HG03575 (cell line): ENCODE data around the gene DLD.
"Not testable (repeated sequence)": the region's sequence is repeated elsewhere in the genome, so short reads cannot be mapped to it uniquely, and the experiment has no call there.

Experiments
- ATAC-seq: cut with Tn5 transposase; IDR thresholded peaks from one replicate; pipeline ENCODE4 v1.9.1; 2021; ENCODE audit not compliant: unreplicated experiment, insufficient number of reproducible peaks, low FRiP score; ENCODE audit errors: extremely low read depth

The DLD gene

GRCh38 chr7:107870427-107871000, 20.5 kb upstream of the DLD start:
- no peak for ATAC-seq

DNA sequence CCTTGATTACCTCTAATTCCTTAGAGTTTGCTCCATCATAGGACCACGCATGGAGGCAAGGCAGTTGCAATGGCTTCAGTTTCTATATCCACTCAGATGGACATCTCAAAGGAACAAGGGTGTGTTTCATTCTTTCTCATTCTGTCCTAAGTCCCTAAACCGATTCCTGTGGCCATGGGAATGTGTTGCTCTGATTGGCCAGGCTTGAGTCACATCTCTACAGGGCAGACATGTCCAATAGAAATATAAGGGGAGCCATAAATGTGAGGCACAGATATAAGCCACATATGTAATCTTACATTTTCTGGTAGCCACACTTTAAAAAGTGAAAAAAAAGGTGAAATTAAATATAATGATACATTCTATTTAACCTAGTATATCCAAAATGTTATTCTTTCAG, 16.9 kb upstream of the DLD start:
- ATAC-seq: no peak

DNA sequence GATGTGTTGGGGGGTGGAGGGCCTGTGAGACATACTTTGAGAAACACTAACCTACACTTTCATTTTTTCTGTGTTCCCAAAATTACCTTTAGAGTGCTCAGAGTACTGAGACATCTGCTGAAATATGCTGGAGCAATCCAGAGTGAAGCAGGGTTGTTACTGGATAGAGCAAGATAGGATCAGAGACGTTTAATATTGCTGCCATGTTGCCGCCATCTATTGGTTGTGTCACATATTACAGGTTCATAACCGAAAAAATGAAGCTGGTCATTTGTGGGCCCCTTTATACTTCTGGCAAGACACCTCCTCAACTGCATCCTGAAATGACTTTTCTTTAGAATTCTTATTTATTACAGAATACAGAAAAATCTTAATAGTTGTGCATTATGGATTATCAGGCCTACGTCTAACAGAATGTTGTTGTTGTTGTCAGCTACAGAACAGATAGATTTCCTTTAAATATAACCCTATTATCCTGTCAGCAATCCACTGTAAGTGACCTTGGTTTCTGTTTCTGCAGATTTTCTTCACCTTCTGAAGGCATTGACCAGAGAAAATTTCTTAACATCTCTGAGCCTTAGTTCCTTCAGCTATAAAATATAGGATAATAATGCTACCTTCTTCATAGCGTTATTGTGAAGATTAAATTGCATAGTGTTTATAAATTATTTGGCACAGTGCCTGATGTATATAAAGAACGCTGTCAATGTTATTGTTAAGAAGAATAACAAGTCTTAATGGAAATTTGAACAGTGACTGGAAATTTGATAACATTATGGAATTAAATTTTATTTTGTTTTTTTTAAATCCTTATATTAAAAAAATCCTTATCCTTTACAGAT, 16.2 kb upstream of the DLD start:
- no peak for ATAC-seq

DNA sequence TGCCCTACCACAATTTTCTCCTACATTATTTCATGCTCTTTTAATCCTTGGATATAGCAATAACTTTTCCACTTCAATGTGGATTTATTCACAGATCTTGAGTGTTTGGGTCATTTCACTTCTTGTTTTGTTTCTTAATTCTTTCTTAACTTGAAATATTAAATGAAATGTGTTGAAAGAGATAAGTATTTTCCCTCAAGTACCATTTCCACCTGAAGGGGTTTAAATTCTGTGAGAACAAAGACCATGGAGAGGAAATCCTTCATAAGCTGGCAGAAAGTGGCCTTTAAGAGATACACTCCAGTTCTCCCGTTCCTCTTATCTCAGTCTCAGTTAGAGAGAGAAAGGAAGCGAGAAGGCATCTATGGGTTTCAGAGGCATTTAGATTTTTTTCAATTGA, 14.1 kb upstream of the DLD start:
- no peak for ATAC-seq

DNA sequence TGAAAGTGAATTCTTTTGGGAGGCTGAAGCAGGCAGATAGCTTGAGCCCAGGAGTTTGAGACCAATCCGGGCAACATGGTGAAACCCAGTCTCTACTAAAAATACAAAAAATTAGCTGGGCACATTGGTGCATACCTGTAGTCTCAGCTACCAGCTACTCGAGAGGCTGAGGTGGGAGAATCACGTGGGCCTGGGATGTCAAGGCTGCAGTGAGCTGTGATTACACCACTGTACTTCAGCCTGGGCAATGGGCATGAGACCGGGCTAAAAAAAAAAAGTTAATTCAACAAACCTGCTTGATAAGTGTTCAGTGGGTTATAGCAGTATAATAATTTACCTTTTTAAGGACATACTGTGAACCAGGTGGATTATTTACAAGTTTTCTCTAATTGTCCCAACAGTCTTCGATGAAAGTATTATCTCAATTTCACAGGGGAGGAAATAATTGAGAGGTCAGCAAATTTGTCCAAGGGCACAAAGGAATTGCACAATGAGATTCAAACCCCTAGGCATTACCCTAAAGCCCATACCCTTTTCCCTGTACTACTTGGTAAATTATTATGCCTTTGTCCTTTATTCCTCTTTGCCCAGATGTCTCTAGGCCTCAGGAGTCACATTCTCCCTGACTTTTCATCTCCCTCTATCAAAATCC, 13.1 kb upstream of the DLD start:
- ATAC-seq: no peak

- ATAC-seq: no peak
Observed at GRCh38 chr7:107878636-107879035, 12.3 kb upstream of the DLD start.

- no peak for ATAC-seq
Observed at GRCh38 chr7:107879400-107880035, 11.5 kb upstream of the DLD start.

- ATAC-seq: no peak
Observed at GRCh38 chr7:107882766-107883165, 8.2 kb upstream of the DLD start.

DNA sequence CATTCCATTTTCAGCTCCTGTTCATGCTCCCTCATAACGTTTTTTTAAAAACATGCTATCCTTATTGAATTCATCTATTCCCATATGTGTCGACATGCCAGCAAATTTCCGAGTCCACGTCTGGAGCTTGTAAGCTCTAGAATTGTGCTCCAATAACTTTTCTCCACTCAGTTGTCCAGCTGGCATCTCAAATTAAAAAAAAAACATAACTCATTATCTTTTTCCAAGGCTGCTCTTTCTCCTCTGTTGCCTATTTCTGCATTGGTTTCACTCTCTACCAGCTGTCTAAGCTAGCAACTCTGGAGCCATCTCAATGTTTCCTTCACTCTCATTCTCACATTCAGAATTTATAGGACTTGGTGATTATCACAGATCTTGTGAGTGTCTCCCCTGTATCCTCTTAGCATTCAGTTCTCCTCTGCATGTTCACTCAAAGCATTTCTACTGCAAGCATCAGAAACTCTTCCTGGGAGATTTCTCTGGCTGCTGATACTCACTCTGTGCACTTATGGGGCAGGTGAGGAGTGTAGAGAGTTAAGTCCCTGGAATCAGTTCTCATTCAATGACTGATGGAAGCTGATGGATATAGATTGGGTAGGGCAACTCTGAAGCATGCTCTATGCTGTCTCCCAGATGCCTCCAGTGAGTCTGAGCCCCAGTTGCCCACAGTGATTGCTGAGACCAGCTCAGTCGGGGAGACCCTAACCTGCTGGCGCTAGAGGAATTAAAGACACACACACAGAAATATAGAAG, 6.7 kb upstream of the DLD start:
- ATAC-seq: no peak

DNA sequence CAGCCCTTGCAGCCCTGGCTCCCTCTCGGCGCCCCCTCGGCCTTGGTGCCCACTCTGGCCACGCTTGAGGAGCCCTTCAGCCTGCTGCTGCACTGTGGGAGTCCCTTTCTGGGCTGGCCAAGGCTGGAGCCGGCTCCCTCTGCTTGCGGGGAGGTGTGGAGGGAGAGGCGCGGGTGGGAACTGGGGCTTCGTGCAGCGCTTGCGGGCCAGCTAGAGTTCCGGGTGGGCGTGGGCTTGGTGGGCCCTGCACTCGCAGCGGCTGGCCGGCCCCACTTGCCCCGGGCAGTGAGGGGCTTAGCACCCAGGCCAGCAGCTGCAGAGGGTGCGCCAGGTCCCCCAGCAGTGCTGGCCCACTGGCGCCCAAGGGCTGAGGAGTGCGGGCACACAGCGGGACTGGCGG, 3.2 kb upstream of the DLD start:
- ATAC-seq: not testable (repeated sequence)

DNA sequence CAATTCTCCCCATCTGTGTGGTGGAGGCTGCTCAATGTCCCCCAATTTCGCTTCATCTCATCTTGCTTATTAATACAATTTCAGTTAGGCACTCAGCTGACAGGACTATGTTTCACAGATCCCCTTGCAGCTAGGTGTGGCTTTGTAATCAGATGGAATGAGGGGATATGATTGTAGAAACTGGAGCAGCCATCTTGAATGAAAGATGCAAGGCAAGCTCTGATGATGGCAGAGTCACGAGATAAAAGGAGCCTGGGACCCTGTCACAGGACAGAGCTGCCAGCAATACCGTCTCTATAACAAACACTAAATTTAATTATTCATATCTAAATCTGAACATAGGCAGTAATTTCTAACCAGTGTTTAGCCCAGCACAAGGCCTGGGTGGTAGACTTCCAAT, 991 bp upstream of the DLD start:
- ATAC-seq: no peak

DNA sequence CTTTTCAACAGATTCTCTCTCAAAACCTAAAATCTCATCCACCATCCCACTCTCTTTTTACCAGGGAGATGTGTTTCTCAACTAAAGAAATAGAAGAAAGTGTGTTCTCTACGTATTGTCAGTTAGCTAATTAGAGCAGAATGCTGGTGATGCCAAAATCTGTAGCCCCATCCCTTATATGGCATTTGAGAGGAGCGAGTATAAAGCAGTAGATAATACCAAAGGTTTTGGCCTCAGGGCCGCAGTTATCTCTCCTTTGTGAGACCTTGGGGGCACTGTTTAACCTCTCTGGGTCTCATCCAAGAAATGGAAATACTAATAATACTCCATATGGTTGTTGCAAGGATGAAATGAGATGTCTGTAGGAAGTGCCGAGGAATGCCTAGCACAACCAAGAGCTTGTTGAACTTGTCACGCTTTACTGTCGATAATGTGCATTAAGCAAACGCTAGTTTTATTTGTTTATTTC, 456 bp upstream of the DLD start:
- no peak for ATAC-seq

- peak; percentile 10 for ATAC-seq
Observed at GRCh38 chr7:107891636-107892366, 818 bp downstream of the DLD start.

DNA sequence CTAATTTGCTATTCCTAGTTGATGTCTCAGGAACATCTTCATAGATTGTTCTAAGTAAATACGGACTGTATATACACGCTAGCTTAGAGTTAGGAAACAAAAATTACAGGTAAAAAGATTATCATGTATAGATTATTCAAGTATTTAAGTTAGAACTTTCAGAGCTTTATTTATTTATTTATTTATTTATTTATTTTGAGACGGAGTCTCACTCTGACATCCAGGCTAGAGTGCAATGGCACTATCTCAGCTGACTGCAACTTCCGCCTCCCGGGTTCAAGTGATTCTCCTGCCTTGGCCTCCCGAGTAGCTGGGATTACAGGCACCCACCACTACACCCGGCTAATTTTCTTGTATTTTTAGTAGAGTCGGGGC, 1.4 kb downstream of the DLD start:
- not testable (repeated sequence) for ATAC-seq

DNA sequence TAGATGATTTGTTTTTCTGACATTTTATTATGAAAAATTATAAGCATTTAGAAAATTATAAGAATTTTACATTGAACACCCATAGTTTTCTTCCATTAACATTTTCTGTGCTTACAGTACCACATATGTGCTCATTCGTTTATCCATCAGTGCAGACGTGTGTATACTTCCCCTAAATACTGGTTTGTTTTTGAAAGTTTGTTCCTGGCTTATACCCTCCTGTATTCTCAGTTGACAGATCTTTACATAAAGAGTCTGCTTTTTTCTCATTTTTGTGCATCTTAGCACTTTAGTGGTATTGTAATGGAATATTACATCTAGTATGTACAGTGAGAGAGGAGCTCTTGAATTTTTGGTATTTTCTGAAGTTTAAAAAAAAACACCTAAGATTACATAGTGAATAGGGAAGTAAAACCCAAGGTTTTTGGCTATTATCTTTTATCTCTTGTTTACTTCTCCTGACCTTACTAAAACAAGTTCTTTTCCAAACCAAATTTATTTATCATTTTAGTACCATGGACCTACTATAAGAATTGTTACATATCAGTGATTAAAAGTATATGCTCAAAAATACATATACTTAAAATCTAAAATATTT, 8.1 kb downstream of the DLD start:
- no peak for ATAC-seq

DNA sequence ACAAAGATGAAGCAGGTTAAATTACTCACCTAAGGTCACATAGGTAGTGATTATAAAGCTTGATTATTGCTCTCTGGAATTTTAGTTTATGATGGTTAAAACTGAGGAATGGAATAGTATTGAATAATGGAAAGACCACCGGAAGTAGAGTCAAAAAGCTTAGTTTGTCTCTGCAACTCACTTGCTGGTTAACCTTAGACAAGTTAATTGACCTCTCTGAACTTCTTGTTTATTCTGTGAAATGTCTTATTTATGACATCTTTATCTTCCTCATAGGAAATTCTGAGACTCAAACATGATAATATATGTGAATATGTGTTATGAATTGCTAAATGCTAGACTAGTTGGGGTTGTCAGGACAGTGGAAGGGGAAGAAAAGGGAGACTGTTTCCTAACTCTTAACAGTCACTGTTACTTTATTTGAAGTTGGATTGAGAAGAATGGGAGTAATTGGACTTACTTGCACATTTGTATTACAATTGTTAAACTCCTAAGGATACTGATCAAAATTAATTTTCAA, 9.6 kb downstream of the DLD start:
- ATAC-seq: no peak

DNA sequence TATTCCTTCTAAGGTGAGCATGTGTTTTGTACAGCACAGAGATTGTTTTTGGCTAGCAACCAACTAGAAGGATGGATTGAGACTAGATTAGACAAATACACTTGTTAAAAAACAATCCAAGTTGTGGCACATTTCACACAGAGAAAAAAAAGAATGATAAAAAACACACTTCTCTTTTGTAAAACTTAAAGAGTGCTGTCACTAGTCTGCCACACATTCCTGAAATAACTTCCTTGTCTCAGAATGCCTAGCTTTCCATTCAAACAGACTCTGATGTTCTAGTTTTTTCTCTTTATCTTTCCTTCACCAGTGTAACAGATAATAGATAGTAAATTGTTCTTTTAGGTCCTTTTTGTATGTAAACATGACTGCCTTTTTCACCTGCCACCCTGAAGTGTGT, 11.4 kb downstream of the DLD start:
- no peak for ATAC-seq

DNA sequence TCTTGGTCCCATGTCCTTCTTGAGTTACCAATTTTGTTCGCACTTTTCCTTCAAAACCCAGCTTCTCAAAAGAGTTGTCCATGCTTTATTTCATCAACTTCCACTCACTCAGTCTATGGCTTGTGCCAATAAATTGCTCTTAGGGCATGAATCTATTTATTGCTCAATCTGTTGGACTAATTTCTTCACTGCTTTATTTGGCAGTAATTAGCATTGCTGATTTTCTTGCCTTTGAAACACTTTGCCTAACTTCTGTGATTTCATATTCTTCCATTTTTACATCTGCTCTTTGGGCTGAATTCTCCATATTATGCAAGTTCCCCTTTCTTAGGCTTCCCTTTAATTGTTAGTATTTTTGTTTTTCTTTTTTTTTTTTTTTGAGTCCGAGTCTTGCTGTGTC, 16.8 kb downstream of the DLD start:
- no peak for ATAC-seq
